Measurements from ENCODE around the gene RNF113A.
"Not testable (repeated sequence)": the region's sequence is repeated elsewhere in the genome, so short reads cannot be mapped to it uniquely, and the experiment has no call there.

RNF113A gene

GRCh38 chrX:119871599-119872395 is at the start of gene RNF113A, which contains the start of gene NDUFA1:
Gene RNF113A, minus strand, starts transcription at chrX:119871733. Its CDS starts 120 bp downstream, at chrX:119871613.
Gene NDUFA1, plus strand, starts transcription at chrX:119871832. Its CDS starts 80 bp downstream, at chrX:119871912.
- DNase-seq, result peak; percentile 88

GRCh38 chrX:119919835-119920585 is 48.5 kb upstream of the RNF113A start:
- DNase-seq, result no peak

- peak; percentile 7 for DNase-seq
Measured at GRCh38 chrX:119917877-119918276, 46.3 kb upstream of the RNF113A start.

- no peak for DNase-seq
Measured at GRCh38 chrX:119916310-119916709, 44.8 kb upstream of the RNF113A start.

- no peak for DNase-seq
Measured at GRCh38 chrX:119900976-119901375, 29.4 kb upstream of the RNF113A start.

- DNase-seq, result no peak
Measured at GRCh38 chrX:119899125-119899524, 27.6 kb upstream of the RNF113A start.

- no peak for DNase-seq
Measured at GRCh38 chrX:119895843-119896326, 24.4 kb upstream of the RNF113A start, which contains the start of gene AKAP14. Gene AKAP14, plus strand, starts transcription at chrX:119895893. Its CDS starts 7,331 bp downstream, at chrX:119903224.

- not testable (repeated sequence) for DNase-seq
Measured at GRCh38 chrX:119891961-119892692, 20.6 kb upstream of the RNF113A start.

GRCh38 chrX:119890626-119891025 is 19.1 kb upstream of the RNF113A start:
- not testable (repeated sequence) for DNase-seq

- DNase-seq, result peak; percentile 75
Measured at GRCh38 chrX:119887721-119888425, 16.3 kb upstream of the RNF113A start.

- no peak for DNase-seq
Measured at GRCh38 chrX:119885554-119886428, 14.3 kb upstream of the RNF113A start.

GRCh38 chrX:119880552-119881437 is 9.3 kb upstream of the RNF113A start:
- DNase-seq, result no peak

- no peak for DNase-seq
Measured at GRCh38 chrX:119880076-119880475, 8.5 kb upstream of the RNF113A start.

GRCh38 chrX:119878740-119879139 is 7.2 kb upstream of the RNF113A start:
- DNase-seq, result no peak

GRCh38 chrX:119871245-119871598 is 311 bp downstream of the RNF113A start:
- no peak for DNase-seq

GRCh38 chrX:119870626-119871131 is 854 bp downstream of the RNF113A start:
- peak; percentile 63 for DNase-seq

GRCh38 chrX:119853444-119853843 is 18.1 kb downstream of the RNF113A start:
- no peak for DNase-seq

GRCh38 chrX:119852382-119853353 is 18.9 kb downstream of the RNF113A start, which contains the start of gene UPF3B:
Gene UPF3B, minus strand, starts transcription at chrX:119852963. Its CDS starts 35 bp downstream, at chrX:119852928.
- peak; percentile 91 for DNase-seq

GRCh38 chrX:119833905-119834304 is 37.6 kb downstream of the RNF113A start:
- no peak for DNase-seq

All from activated CD8-positive, alpha-beta memory T cell treated with anti-CD3 and anti-CD28 coated beads for 24 hours (primary cell).